Heart right ventricle (tissue), 16 donors: ENCODE measurements around the gene LRFN3. TPM values are rescaled to one million over a fixed set of nuclear protein-coding genes. Genes with fewer than 3 reads are reported as not detected.
"Not testable (repeated sequence)": the region's sequence is repeated elsewhere in the genome, so short reads cannot be mapped to it uniquely, and the experiment has no call there.

Experiments
- ATAC-seq, 8 donors: fragments of 200-7000 bp; cut with Tn5 transposase; one replicate each; pipeline ENCODE4 v1.9.1; 2020; ENCODE audit warnings: mild to moderate bottlenecking in 8 of 8, moderate library complexity in 8 of 8, moderate number of reproducible peaks in 1 of 8
- DNase-seq, 2 donors: peaks; one replicate each; pipeline ENCODE4 v3.0.0-alpha.2; 2020
- H3K27ac ChIP-seq, 10 donors: fragments of 200-600 bp; sonication (generic) in 2 of 10; one replicate each; pipeline versions ENCODE4 v1.5.0 to v1.8.0; 2020 to 2022; ENCODE audit warnings: mild to moderate bottlenecking in 3 of 10
- H3K27me3 ChIP-seq, 7 donors: fragments of 200-600 bp; one replicate each; pipeline ENCODE4 v1.8.0; 2021 to 2022; ENCODE audit warnings: mild to moderate bottlenecking in 2 of 7
- H3K36me3 ChIP-seq, 9 donors: fragments of 200-600 bp; sonication (generic) in 1 of 9; one replicate each; pipeline versions ENCODE4 v1.5.0 to v1.8.0; 2020 to 2022; ENCODE audit warnings: mild to moderate bottlenecking in 2 of 9
- H3K4me1 ChIP-seq, 9 donors: fragments of 200-600 bp; sonication (generic) in 1 of 9; one replicate each; pipeline versions ENCODE4 v1.5.0 to v1.8.0; 2020 to 2022; ENCODE audit warnings: mild to moderate bottlenecking in 4 of 9
- H3K4me3 ChIP-seq, 10 donors: fragments of 200-600 bp; sonication (generic) in 2 of 10; one replicate each; pipeline versions ENCODE4 v1.5.0 to v1.8.0; 2020 to 2022; ENCODE audit warnings: mild to moderate bottlenecking in 7 of 10, moderate library complexity in 2 of 10
- H3K9me3 ChIP-seq, 11 donors: fragments of 200-600 bp in 10 of 11; sonication (generic) in 2 of 11; one replicate each; pipeline versions ENCODE4 v1.5.0 to v1.8.0; 2013 to 2022; ENCODE audit warnings: mild to moderate bottlenecking in 2 of 11, control low read depth in 1 of 11, moderate library complexity in 1 of 11
- CTCF ChIP-seq, 9 donors: fragments of 200-600 bp; sonication (generic) in 2 of 9; IDR thresholded peaks; one replicate each; pipeline versions ENCODE4 v1.5.0 to v1.8.0; 2021 to 2022; ENCODE audit warnings: antibody characterized with exemption in 9 of 9, mild to moderate bottlenecking in 5 of 9, moderate library complexity in 1 of 9
- WGBS, 2 donors: extraction: QIAGEN DNeasy Blood & Tissue Kit; methylation state at CpG; one replicate each; pipeline ENCODE4 v1.1.7; 2013; ENCODE audit warnings: inconsistent platforms in 1 of 2; 5-methylcytosine and 5-hydroxymethylcytosine counted together
- intact Hi-C, 10 donors: fragments of 100-400 bp; cut with DNase I; formaldehyde crosslinking; loops; one replicate each; pipeline versions ENCODE4 v1.11.1 to v1.14.2; 2022
- polyA plus RNA-seq, 2 donors: library from polyadenylated mRNA; stranded (reverse); fragments of 200-250 nt; gene quantifications; one replicate each; pipeline ENCODE4 v1.2.3, GENCODE V29; 2013
- total RNA-seq, 10 donors: library from RNA; stranded (reverse); fragmentation: NEBNext Ultra II Directional in 3 of 10; extraction: Animal tissue kit (Norgen Biotek cat#: 25700) in 3 of 10; gene quantifications; one replicate each; pipeline versions ENCODE4 v1.2.1 to v1.2.4, GENCODE V29; 2021 to 2023
- donor health status: Arrhythmogenic right ventricular cardiomyopathy.
- donor health status: ischemic (EF 13 %, LVEDD 7.1; RV severe dilation, severe dysfunction).
- donor health status: healthy with polysubstance abuse.
- donor health status: DM: no; HTN: yes; CAD: no.
- donor health status: DM: no; HTN: no; CAD: no.
- donor health status: ischemic (EF 25% LVEDD 6.9; RV normal size, moderate dysfunction).
- donor health status: ischemic (EF 25% LVEDD 5.7; RV mildly dilated, moderate dysfunction).
- donor health status: healthy.
- donor health status: DM: yes; HTN: yes; CAD: no.
- donor health status: Ischemic cardiomyopathy.
- donor health status: ischemic (EF 35%, LVEDD 5.7; RV mildly dilated, moderate dysfunction).
- donor health status: nonischemic (EF 11% LVEDD 7.7; RV severe dilation, severe dysfunction).
- donor health status: DM: yes; HTN: yes; CAD: no.
- donor health status: PGD.
- donor health status: ischemic (EF 29% LVEDD 5.4; RV normal size, mild dysfunction).
- donor health status: nonischemic (EF 23%, LVEDD 6.1; RV moderate dilation, normal function).

Gene LRFN3
- total and polyA plus RNA-seq, 12 donors = 3.4 to 9.6 (median 5.8) TPM

- Histone ChIP-seq H3K9me3 (no peaks in the 10 kb centered on the region), H3K4me3 (no peak overlapping the region), H3K27me3 (peaks cover 0 to 65% (median 24%) of the 10 kb centered on the region in 7 donors), H3K4me1 (no peaks in the 10 kb centered on the region), H3K27ac (no peak overlapping the region), H3K36me3 (no peaks in the 10 kb centered on the region)
- intact Hi-C loops = no loop called here
- TF ChIP-seq CTCF (IDR thresholded peaks at IDR 0.05) = no peak
- DNase-seq = no peak
- WGBS, 2 donors = 38 to 44% methylated on average over 5 of the region's 5 CpGs
- no peak for ATAC-seq
Observed at GRCh38 chr19:35978271-35978670, 42.1 kb downstream of the LRFN3 start.

GRCh38 chr19:35978832-35979365, 42.7 kb downstream of the LRFN3 start:
- H3K27ac ChIP-seq = no peak overlapping the region
- WGBS, 2 donors = 63 to 65% methylated on average over 20 of the region's 20 CpGs
- peaks cover 0 to 61% (median 24%) of the 10 kb centered on the region in 7 donors for H3K27me3 ChIP-seq
- no peak for TF ChIP-seq CTCF (IDR thresholded peaks at IDR 0.05)
- DNase-seq = no peak
- H3K36me3 ChIP-seq = no peaks in the 10 kb centered on the region
- no peak for ATAC-seq
- no peaks in the 10 kb centered on the region for H3K9me3 ChIP-seq
- no peak overlapping the region for H3K4me3 ChIP-seq
- intact Hi-C loops = no loop called here
- no peaks in the 10 kb centered on the region for H3K4me1 ChIP-seq

- H3K9me3 ChIP-seq, H3K4me1 ChIP-seq, ATAC-seq, H3K4me3 ChIP-seq, H3K27ac ChIP-seq, DNase-seq, intact Hi-C loops, H3K36me3 ChIP-seq: not testable (repeated sequence)
- WGBS, 2 donors = 85 to 86% methylated on average over 4 of the region's 4 CpGs
- H3K27me3 ChIP-seq = peaks cover 0 to 69% (median 36%) of the 10 kb centered on the region in 7 donors
Observed at GRCh38 chr19:35980997-35981396, 44.8 kb downstream of the LRFN3 start.

GRCh38 chr19:35983177-35983576, 47.0 kb downstream of the LRFN3 start:
- Histone ChIP-seq H3K27me3 (peaks cover 0 to 73% (median 58%) of the 10 kb centered on the region in 7 donors), H3K36me3 (no peaks in the 10 kb centered on the region), H3K27ac (no peak overlapping the region), H3K9me3 (no peaks in the 10 kb centered on the region), H3K4me3 (no peak overlapping the region), H3K4me1 (peaks cover 0 to 12% (median 3%) of the 10 kb centered on the region in 9 donors)
- ATAC-seq = no peak
- TF ChIP-seq CTCF (IDR thresholded peaks at IDR 0.05) = no peak
- DNase-seq = no peak
- intact Hi-C loops = no loop called here
- 79 to 80% methylated on average over 8 of the region's 8 CpGs for WGBS, 2 donors

- 91 to 95% methylated on average over 5 of the region's 5 CpGs for WGBS, 2 donors
Observed at GRCh38 chr19:35986111-35986510, 49.9 kb downstream of the LRFN3 start.

More at GRCh38 chr19:35986111-35986510, 49.9 kb downstream of the LRFN3 start:
- Histone ChIP-seq H3K27me3 (peaks cover 0 to 61% (median 49%) of the 10 kb centered on the region in 7 donors), H3K36me3 (no peaks in the 10 kb centered on the region), H3K4me1 (peaks cover 0 to 12% (median 3%) of the 10 kb centered on the region in 9 donors), H3K4me3 (no peak overlapping the region), H3K27ac (no peak overlapping the region), H3K9me3 (no peaks in the 10 kb centered on the region)
- no peak for DNase-seq
- ATAC-seq = no peak
- no peak for TF ChIP-seq CTCF (IDR thresholded peaks at IDR 0.05)
- intact Hi-C loops = no loop called here
